Esophagus squamous epithelium (tissue), 4 donors: ENCODE data around the gene TUBA1A.

ENCODE experiments used
- POLR2A ChIP-seq, 4 donors: fragments of 450-650 bp; IDR thresholded peaks; one replicate each; pipeline ENCODE4 v1.6.1; 2017; ENCODE audit warnings: antibody characterized with exemption in 4 of 4, mild to moderate bottlenecking in 4 of 4, moderate library complexity in 3 of 4
- TF ChIP-seq, protein P1 (sequence below), 6 experiments: fragments of 450-650 bp in 4 of 6; fragments of 200-600 bp in 2 of 6; sonication (generic) in 2 of 6; IDR thresholded peaks; one replicate each; pipeline ENCODE4 v1.5.1; 2016 to 2019; ENCODE audit warnings: antibody characterized with exemption in 6 of 6, mild to moderate bottlenecking in 4 of 6, moderate library complexity in 4 of 6

DNA sequence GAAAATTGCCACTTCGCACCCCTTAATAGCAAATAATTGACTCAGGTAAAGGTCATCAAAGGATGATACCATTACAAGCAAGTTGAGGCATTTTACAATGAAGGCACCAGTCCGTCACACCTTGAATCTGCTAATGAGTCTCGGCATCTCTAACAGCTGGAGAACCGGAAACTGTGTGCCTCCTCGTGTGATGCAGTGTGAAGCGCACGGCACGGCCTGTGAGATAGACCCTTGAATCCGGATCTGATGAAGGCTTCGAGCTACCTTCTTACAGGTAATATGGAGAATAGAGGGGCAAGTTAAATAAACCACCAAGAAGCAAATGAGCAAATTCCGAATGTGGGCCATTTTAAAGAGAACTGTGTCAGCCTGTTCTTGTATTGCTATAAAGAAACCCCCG, 19.8 kb upstream of the TUBA1A start:
- TF ChIP-seq, protein P1, sequence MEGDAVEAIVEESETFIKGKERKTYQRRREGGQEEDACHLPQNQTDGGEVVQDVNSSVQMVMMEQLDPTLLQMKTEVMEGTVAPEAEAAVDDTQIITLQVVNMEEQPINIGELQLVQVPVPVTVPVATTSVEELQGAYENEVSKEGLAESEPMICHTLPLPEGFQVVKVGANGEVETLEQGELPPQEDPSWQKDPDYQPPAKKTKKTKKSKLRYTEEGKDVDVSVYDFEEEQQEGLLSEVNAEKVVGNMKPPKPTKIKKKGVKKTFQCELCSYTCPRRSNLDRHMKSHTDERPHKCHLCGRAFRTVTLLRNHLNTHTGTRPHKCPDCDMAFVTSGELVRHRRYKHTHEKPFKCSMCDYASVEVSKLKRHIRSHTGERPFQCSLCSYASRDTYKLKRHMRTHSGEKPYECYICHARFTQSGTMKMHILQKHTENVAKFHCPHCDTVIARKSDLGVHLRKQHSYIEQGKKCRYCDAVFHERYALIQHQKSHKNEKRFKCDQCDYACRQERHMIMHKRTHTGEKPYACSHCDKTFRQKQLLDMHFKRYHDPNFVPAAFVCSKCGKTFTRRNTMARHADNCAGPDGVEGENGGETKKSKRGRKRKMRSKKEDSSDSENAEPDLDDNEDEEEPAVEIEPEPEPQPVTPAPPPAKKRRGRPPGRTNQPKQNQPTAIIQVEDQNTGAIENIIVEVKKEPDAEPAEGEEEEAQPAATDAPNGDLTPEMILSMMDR (IDR thresholded peaks at IDR 0.05), result no peak
- no peak for TF ChIP-seq POLR2A (IDR thresholded peaks at IDR 0.05)
